Measurements from ENCODE around the gene TMPRSS9. TPM values are rescaled to one million over a fixed set of nuclear protein-coding genes. Genes with fewer than 3 reads are reported as not detected.

The TMPRSS9 gene
- total RNA-seq, 2 donors from 2014 or later, result 0.25 TPM; not detected in 1

DNA sequence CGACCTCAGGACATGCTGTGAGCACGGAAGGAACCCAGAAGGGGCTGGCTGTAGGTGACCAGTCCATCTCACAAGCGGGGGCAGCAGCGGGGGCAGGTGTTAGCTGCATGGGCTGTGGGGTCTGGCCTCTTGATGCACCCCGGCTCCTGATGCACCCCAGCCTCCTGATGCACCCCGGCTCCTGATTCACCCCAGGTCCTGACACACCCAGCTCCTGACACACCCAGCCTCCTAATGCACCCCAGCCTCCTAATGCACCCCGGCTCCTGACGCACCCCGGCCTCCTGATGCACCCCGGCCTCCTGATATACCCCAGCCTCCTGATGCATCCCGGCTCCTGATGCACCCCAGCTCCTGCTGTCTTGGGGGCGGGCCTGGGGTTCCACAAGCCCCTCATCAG is 39.1 kb upstream of the TMPRSS9 start:
- Histone ChIP-seq H3K4me3 (no peak overlapping the region), H3K27ac (no peak overlapping the region), H3K27me3 (no peaks in the 10 kb centered on the region), H3K36me3 (no peaks in the 10 kb centered on the region), H3K9me3 (no peaks in the 10 kb centered on the region), H3K4me1 (no peaks in the 10 kb centered on the region), H3K9ac (ENCODE audit: low read depth in 2 of 2, low read length in 2 of 2) (no peak overlapping the region)
- DNase-seq, result no peak
- TF ChIP-seq, protein P1, sequence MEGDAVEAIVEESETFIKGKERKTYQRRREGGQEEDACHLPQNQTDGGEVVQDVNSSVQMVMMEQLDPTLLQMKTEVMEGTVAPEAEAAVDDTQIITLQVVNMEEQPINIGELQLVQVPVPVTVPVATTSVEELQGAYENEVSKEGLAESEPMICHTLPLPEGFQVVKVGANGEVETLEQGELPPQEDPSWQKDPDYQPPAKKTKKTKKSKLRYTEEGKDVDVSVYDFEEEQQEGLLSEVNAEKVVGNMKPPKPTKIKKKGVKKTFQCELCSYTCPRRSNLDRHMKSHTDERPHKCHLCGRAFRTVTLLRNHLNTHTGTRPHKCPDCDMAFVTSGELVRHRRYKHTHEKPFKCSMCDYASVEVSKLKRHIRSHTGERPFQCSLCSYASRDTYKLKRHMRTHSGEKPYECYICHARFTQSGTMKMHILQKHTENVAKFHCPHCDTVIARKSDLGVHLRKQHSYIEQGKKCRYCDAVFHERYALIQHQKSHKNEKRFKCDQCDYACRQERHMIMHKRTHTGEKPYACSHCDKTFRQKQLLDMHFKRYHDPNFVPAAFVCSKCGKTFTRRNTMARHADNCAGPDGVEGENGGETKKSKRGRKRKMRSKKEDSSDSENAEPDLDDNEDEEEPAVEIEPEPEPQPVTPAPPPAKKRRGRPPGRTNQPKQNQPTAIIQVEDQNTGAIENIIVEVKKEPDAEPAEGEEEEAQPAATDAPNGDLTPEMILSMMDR (IDR thresholded peaks at IDR 0.05), result no peak
- intact Hi-C loops (cut with DNase I), result no loop called here

- intact Hi-C loops (cut with DNase I), result no loop called here
Measured at GRCh38 chr19:2321565-2322283, 38.3 kb upstream of the TMPRSS9 start.

GRCh38 chr19:2323707-2324106 is 36.4 kb upstream of the TMPRSS9 start:
- TF ChIP-seq, protein P1 (IDR thresholded peaks at IDR 0.05), result no peak
- Histone ChIP-seq H3K36me3 (no peaks in the 10 kb centered on the region), H3K9me3 (no peaks in the 10 kb centered on the region), H3K27me3 (no peaks in the 10 kb centered on the region), H3K27ac (no peak overlapping the region), H3K4me1 (no peaks in the 10 kb centered on the region), H3K9ac (ENCODE audit: low read depth in 2 of 2, low read length in 2 of 2) (no peak overlapping the region), H3K4me3 (no peak overlapping the region)
- no peak for DNase-seq
- intact Hi-C loops (cut with DNase I), result no loop called here

More at GRCh38 chr19:2321565-2322283, 38.3 kb upstream of the TMPRSS9 start:
- Histone ChIP-seq H3K27ac (no peak overlapping the region), H3K9me3 (no peaks in the 10 kb centered on the region), H3K27me3 (no peaks in the 10 kb centered on the region), H3K9ac (ENCODE audit: low read depth in 2 of 2, low read length in 2 of 2) (no peak overlapping the region), H3K36me3 (no peaks in the 10 kb centered on the region), H3K4me1 (no peaks in the 10 kb centered on the region), H3K4me3 (no peak overlapping the region)
- DNase-seq, result no peak
- TF ChIP-seq, protein P1 (IDR thresholded peaks at IDR 0.05), result no peak

DNA sequence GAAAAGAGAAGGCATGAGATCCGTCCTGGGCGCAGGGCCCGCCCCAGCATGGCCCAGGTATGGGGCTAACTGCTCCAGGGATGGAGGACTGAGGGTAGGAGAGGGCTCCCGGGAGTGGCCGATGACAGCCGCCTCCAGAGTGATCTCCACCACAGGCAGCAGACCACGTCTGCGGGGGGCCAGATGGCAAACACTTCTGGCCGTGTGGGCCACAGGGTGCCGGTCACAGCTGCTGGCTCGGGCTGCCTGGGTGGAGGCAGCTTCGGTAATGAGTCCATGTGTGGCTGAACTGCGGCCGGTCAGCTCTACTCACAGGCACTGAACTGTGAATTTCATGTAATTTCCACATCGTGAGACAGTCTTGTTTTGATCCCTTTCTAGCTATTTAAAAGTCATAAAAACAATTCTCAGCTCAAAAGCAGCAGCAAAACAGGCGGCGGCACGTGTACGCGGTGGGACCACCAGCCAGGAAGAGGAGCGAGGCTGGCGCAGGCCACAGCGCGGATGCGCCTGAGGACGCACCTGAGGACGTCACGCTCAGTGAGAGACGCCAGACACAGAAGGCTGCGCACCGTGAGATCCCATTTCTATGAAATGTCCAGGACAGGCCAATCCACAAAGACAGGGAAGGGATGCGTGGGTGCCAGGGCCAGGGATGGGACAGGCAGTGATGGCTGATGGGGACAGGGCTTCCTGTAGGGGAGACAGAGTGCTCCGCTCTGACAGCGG is 35.7 kb upstream of the TMPRSS9 start:
- TF ChIP-seq, protein P1 (IDR thresholded peaks at IDR 0.05), result no peak
- Histone ChIP-seq H3K4me1 (no peaks in the 10 kb centered on the region), H3K27me3 (no peaks in the 10 kb centered on the region), H3K36me3 (no peaks in the 10 kb centered on the region), H3K9ac (ENCODE audit: low read depth in 2 of 2, low read length in 2 of 2) (no peak overlapping the region), H3K4me3 (no peak overlapping the region), H3K27ac (no peak overlapping the region), H3K9me3 (no peaks in the 10 kb centered on the region)
- intact Hi-C loops (cut with DNase I), result no loop called here
- DNase-seq, result no peak

GRCh38 chr19:2325281-2326046 is 34.6 kb upstream of the TMPRSS9 start:
- no peak for DNase-seq
- no peaks in the 10 kb centered on the region for H3K36me3 ChIP-seq
- intact Hi-C loops (cut with DNase I), result no loop called here

More at GRCh38 chr19:2325281-2326046, 34.6 kb upstream of the TMPRSS9 start:
- no peak overlapping the region for H3K9ac ChIP-seq (ENCODE audit: low read depth in 2 of 2, low read length in 2 of 2)
- TF ChIP-seq, protein P1 (IDR thresholded peaks at IDR 0.05), result no peak
- H3K27me3 ChIP-seq, result no peaks in the 10 kb centered on the region
- H3K4me1 ChIP-seq, result no peaks in the 10 kb centered on the region
- no peaks in the 10 kb centered on the region for H3K9me3 ChIP-seq
- no peak overlapping the region for H3K4me3 ChIP-seq
- no peak overlapping the region for H3K27ac ChIP-seq

All from colonic mucosa (tissue), 4 donors.